Activated T-cell treated with anti-CD3 and anti-CD28 coated beads for 1 hour (primary cell): ENCODE data around the gene VPS4A.

Experiments
- DNase-seq: peaks from one replicate; pipeline ENCODE4 v3.0.0-alpha.2; 2020; ENCODE audit warnings: low read depth

VPS4A gene

DNA sequence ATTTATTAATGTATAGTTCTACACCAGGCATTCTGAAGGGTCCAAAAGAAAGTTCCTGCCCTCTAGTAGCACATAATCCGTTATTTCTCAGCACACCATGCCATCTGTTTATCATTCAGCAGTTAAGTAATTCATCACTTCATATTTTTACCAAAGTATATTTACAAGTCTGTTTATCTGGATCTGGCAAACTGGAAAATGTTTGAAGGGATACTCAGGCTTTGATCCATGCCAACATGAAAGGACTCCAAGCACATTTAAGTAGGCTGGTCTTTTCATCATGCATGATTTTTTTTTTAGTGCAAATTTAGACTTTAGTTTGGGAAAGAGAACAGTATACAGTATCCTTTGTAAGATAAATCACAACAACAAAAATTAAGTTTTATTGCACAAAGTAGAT lies 4.1 kb upstream of the VPS4A start:
- DNase-seq: no peak

GRCh38 chr16:69307856-69308255 lies 3.3 kb upstream of the VPS4A start:
- DNase-seq: no peak

DNA sequence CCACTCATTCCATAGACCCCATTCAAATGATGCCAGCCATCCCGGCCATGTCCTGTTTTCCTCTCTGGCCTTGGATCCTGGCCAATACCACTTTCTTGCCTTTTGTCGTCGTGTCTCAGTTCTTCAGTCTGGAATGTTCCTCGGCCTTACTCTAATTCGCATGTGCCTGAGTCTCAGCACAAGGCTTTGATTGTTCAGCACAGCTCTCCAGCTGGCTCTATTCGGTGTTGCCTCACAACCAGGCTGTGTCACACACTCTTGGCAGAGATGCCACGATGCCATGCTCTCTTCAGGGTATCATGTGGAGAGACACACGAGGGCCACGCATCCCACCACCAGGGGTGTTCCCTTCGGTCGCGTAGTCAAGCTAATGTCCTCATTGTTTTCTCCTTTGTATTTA lies 1.8 kb upstream of the VPS4A start:
- no peak for DNase-seq

DNA sequence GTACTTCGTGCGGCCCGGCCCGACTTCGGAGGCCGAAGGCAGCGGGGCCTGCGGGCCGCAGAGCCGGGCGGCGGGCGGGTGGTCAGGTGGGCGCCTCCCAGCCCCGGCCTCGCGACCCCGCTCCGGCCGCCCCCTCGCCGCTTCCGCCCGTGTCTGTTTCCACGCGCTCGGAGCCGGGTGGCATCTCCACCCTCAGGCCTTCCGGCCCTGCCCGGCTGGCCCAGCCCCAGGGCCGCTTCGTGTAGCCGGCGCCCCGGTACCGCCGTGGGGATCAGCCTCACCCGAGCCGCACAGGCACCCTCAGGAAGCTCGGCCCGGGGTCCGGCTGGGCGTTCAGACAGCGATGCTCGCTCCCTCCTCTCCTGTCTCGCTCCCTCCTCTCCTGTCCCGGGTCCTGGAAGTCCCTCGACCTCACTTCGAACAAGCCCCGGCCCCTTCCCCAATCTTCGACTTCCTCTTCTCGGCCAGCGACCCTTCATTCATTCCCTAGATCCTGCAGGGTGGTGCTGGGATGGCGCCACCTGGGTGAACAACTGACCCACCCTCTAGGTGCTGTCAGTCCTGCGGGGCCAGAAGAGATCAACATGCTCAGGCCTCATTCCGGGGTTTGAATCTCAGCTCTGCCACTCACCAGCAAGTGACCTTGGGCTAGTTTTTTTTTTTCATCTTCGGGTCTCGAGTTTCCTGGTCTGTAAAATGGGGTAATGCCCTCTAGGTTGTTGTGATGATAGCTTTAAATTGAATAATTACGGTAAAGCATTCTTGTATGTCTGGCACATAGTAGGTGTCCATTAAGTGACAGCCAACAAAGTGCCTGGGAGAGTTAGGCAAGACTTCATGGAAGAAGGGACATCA lies 610 bp downstream of the VPS4A start:
- DNase-seq: peak; percentile 23

- DNase-seq: no peak
Measured at GRCh38 chr16:69313469-69313868, 2.3 kb downstream of the VPS4A start.

DNA sequence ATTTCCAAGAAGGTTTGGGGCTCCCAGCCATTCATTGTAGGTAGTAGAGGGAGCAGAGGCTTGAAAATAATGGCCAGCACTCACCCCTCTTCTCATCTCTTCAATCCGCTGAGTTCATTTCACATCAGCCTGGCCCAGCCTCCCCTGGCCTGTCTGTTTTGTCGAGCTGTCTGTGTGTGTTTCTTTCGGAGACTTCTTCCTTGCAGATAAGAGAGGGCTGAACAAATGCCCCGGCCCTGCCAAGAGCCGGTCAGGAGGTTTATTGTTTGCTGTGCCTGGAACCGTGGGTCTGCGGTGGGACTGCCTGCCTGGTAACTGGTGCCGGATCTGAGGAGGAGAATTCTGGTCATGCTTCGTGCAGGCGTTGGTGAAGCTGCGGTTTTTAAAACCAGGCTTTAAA lies 3.4 kb downstream of the VPS4A start:
- DNase-seq: no peak

- DNase-seq: no peak
Measured at GRCh38 chr16:69315486-69316311, 4.5 kb downstream of the VPS4A start.

DNA sequence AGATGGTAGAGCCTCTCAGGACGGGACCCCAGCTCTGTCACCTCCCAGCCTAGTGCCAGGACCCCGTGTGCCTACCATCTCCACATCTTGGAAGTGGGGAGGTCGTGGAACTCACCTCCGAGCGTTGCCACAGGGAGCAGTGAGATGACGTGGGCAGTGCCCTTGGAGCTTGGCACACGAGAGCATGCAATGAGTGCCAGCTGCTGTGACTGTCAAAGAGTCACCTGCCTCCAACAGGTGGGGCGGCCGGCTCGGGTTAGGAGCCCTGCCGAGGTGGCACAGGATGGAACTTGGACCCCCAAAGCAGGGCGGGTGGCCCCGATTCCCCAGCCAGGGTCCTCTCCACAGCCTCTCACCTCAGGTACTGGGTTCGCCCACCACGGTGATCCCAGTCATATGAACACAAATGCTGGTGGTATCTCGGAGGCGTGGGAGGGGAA lies 5.5 kb downstream of the VPS4A start:
- DNase-seq: no peak

- no peak for DNase-seq
Measured at GRCh38 chr16:69318177-69318910, 7.2 kb downstream of the VPS4A start.

DNA sequence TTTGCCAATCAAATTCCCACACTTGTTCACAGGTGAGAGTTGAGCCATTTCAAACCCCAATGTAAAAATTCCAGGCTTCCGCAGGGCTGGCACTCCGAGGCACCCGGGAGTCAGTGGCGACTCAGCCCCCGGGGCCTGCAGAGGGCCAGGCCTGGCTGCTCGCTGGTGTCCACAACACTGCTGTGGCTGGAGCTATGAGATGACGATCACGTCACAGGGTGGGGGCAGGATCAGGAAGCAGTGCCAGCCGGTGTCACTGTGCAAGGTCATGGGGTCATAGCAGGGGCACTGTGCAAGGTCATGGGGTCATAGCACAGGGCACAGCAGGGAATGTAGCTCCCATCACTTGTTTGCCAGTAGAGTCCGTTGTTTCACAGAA lies 7.8 kb downstream of the VPS4A start:
- DNase-seq: no peak

DNA sequence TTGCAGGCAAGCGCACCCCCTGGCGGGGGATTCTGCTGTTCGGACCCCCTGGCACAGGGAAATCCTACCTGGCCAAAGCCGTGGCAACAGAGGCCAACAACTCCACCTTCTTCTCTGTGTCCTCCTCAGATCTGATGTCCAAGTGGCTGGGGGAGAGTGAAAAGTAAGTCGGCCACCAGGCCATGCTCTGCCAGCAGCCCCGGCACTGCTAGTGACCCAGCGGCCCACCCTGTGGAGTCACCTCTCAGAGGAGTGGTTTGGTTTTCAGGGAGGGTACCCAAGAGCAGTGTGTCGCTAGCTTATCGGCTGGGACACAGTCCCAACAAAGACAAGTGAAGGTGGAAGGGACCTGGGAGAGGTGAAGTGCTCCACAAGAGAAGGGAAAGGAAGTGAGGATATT lies 8.2 kb downstream of the VPS4A start:
- DNase-seq: no peak

- DNase-seq: no peak
Measured at GRCh38 chr16:69319826-69320739, 8.9 kb downstream of the VPS4A start.

- no peak for DNase-seq
Measured at GRCh38 chr16:69320740-69321073, 9.6 kb downstream of the VPS4A start.

- no peak for DNase-seq
Measured at GRCh38 chr16:69321080-69321479, 9.9 kb downstream of the VPS4A start.

- DNase-seq: no peak
Measured at GRCh38 chr16:69322343-69322742, 11.2 kb downstream of the VPS4A start.

DNA sequence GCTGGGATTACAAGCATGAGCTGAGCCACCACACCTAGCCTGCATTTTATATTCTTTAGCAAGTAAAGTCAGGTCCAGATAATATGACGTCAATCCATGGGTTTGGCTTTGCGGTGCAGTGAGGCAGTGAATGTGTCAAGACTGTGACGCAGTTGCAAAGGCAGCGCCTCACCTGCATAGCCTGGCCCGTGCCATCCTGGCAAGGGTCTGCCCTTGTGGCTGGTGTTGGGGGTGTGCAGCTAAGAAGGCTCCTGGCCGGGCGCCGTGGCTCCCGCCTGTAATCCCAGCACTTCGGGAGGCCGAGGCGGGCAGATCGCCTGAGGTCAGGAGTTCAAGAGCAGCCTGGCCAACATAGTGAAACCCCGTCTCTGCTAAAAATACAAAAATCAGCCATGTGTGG lies 12.3 kb downstream of the VPS4A start:
- no peak for DNase-seq

GRCh38 chr16:69324013-69324531 lies 12.9 kb downstream of the VPS4A start:
- no peak for DNase-seq

- no peak for DNase-seq
Measured at GRCh38 chr16:69324585-69325253, 13.6 kb downstream of the VPS4A start.

GRCh38 chr16:69325784-69326171 lies 14.6 kb downstream of the VPS4A start:
- DNase-seq: no peak

- DNase-seq: no peak
Measured at GRCh38 chr16:69326172-69326873, 15.2 kb downstream of the VPS4A start.
